Nephron (organoid): Measurements from ENCODE around the gene SMARCAL1.
"Not testable (repeated sequence)": the region's sequence is repeated elsewhere in the genome, so short reads cannot be mapped to it uniquely, and the experiment has no call there.

ENCODE experiments used
- H3K27ac Mint-ChIP-seq, 3 experiments: 2 replicates each; pipeline ENCODE4 v1.8.0; 2020; ENCODE audit warnings: mixed read lengths in 3 of 3, mild to moderate bottlenecking in 2 of 3, moderate library complexity in 1 of 3
- H3K27me3 Mint-ChIP-seq: 2 replicates; pipeline ENCODE4 v1.8.0; 2021; ENCODE audit warnings: low read depth, mild to moderate bottlenecking, moderate library complexity, mixed read lengths
- H3K36me3 Mint-ChIP-seq: 2 replicates; pipeline ENCODE4 v1.8.0; 2020; ENCODE audit warnings: low read depth, mixed read lengths
- H3K4me1 Mint-ChIP-seq: 2 replicates; pipeline ENCODE4 v1.8.0; 2020; ENCODE audit warnings: mixed read lengths
- H3K4me3 Mint-ChIP-seq, 3 experiments: 2 replicates each; pipeline ENCODE4 v1.8.0; 2020; ENCODE audit warnings: mild to moderate bottlenecking in 3 of 3, mixed read lengths in 3 of 3, moderate library complexity in 2 of 3
- H3K9me3 Mint-ChIP-seq: 2 replicates; pipeline ENCODE4 v1.8.0; 2020; ENCODE audit warnings: mixed read lengths
- TF ChIP-seq, protein P1 (sequence below), 3 experiments: fragments of 200-600 bp; sonication (generic); IDR thresholded peaks; one replicate each; pipeline ENCODE4 v1.5.0; 2021; ENCODE audit warnings: antibody characterized with exemption in 3 of 3; ENCODE audit not compliant: unreplicated experiment in 3 of 3

The SMARCAL1 gene

DNA sequence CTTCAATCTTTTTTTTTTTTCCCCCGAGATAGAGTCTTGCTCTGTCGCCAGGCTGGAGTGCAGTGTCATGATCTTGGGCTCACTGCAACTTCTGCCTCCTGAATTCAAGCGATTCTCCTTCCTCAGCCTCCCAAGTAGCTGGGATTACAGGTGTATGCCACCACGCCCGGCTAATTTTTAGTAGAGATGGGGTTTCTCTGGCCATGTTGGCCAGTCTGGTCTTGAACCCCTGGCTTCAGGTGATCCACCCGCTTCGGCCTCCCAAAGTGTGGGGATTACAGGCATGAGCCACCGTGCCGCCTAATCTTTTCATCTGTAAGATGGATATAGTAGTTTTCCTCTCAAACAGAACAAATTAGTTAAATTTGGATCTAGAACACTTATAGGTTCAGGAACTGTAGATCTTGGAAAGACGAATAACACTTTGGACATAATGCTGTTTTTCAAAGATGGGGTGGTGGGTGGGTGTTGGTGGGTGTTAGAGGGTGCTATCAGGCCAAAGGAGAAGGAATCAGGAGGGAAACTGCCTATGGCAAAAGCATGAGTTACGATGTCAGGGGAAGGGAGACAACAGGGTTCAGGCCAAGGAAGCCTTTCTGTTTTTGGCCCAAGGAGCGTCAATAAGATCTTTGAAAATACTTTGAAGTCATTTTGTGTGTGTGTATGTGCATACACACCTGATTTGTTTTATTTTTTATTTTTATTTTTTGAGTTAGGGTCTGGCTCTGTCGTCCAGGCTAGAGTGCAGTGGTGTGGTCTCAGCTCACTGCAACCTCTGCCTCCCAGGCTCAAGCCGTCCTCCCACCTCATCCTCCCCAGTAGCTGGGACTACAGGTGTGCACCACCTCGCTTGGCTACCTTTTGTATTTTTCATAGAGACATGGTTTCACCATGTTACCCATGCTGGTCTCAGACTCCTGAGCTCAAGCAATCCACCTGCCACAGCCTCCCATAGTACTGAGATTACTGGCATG, 93.1 kb downstream of the SMARCAL1 start:
- Mint-ChIP-seq H3K4me3 (no peak overlapping the region), H3K27ac (peak overlapping the region in 2 of 3 experiments; percentile 41 to 49), H3K4me1 (peaks cover 25% of the 10 kb centered on the region), H3K9me3 (no peaks in the 10 kb centered on the region), H3K27me3 (no peaks in the 10 kb centered on the region), H3K36me3 (peaks cover 59% of the 10 kb centered on the region)
- TF ChIP-seq, protein P1, sequence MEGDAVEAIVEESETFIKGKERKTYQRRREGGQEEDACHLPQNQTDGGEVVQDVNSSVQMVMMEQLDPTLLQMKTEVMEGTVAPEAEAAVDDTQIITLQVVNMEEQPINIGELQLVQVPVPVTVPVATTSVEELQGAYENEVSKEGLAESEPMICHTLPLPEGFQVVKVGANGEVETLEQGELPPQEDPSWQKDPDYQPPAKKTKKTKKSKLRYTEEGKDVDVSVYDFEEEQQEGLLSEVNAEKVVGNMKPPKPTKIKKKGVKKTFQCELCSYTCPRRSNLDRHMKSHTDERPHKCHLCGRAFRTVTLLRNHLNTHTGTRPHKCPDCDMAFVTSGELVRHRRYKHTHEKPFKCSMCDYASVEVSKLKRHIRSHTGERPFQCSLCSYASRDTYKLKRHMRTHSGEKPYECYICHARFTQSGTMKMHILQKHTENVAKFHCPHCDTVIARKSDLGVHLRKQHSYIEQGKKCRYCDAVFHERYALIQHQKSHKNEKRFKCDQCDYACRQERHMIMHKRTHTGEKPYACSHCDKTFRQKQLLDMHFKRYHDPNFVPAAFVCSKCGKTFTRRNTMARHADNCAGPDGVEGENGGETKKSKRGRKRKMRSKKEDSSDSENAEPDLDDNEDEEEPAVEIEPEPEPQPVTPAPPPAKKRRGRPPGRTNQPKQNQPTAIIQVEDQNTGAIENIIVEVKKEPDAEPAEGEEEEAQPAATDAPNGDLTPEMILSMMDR (IDR thresholded peaks at IDR 0.05; ENCODE audit: unreplicated experiment in 3 of 3) = no peak

DNA sequence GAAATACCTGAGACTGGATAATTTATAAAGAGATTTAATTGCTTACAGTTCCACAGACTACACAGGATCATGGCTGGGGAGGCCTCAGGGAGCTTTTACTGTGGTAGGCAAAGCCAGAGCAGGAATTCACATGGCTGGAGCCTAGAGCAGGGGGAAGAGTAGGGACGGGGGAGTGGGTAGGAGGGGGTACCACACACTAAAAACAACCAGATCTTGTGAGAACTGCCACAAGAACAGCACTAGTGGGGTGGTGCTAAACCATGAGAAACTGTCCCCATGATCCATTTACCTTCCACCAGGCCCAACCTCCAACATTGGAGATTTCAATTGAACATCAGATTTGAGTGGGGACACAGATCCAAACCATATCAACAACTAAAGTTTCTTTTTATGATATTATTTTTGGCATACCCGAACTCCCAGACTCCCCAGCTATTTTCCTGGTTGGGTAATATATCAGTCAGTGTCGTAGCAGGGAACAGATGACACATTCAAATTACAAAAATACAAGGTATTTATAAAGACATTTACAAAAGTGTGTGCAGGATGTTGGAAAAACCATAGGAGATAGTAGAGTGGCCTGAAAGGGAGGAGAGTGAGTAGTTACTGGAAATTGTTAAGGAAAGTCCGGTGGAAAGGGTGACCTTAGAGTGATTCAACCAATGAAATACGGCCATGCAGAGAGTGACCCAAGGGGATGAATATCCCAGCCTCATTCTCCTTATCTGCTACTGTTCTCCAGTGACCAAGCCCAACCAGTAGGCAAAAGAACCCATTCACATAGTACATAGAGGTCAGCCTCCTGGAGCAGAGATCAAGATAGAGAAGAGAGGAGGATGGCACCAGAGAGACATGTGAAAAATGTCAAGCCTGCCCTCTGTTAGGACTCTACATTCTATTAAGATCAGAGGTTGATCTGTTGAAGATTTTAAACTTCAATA, 95.2 kb downstream of the SMARCAL1 start:
- TF ChIP-seq, protein P1 (IDR thresholded peaks at IDR 0.05; ENCODE audit: unreplicated experiment in 3 of 3) = no peak
- no peak overlapping the region for H3K4me3 Mint-ChIP-seq

DNA sequence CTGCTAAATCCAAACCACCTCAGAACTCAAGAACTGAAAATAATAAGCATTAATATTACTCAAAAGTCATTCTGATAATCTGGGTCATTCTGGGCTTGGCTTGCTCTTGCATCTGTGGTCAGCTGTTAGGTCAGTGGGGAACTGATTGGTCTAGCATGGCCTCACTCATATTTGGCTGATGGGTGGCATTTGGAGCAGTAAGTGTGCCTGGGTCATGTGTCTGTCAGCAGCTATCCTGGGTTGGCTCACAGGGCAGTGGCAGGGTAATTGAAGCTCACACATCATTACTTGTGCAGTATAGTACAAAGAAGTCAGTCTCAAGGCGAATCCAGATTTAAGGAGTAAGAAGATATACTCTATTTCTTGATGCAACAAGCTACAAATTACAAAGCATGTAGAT, 95.9 kb downstream of the SMARCAL1 start:
- Mint-ChIP-seq H3K36me3 (peaks cover 35% of the 10 kb centered on the region), H3K9me3 (no peaks in the 10 kb centered on the region), H3K27ac (no peak overlapping the region), H3K4me1 (peaks cover 6% of the 10 kb centered on the region), H3K27me3 (no peaks in the 10 kb centered on the region), H3K4me3 (no peak overlapping the region)
- TF ChIP-seq, protein P1 (IDR thresholded peaks at IDR 0.05; ENCODE audit: unreplicated experiment in 3 of 3) = no peak

More for the DNA sequence above, 95.2 kb downstream of the SMARCAL1 start:
- Mint-ChIP-seq H3K9me3 (no peaks in the 10 kb centered on the region), H3K36me3 (peaks cover 42% of the 10 kb centered on the region), H3K4me1 (peaks cover 11% of the 10 kb centered on the region), H3K27me3 (no peaks in the 10 kb centered on the region), H3K27ac (no peak overlapping the region)

DNA sequence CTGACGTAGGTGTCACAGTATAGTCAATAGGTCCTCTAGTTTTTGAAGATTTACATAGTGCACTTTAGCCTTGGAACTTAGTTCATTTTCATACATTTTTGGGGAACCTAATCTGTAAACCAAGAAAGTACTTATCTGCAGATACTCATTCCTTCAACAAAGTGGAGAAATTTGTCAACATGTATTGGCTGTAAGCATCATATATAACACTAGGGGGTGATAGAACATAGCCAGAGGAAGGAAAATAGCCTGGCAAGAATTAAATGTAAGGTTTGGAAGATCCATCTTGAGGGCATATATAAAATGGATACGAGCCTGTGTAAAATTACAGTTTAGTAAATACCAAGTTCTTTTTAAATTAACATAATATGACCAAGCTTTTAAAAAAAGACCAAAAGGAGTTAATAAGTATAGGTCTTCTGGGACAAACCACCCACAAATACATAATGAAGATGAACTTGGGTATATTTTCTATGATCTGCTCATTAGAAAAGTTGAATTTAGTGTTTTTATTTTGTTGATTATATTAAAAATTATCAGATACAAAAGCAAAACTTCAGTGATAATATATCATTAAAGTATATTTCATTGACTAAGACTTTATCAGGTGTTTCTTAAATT, 104.6 kb downstream of the SMARCAL1 start:
- peaks cover 25% of the 10 kb centered on the region for H3K4me1 Mint-ChIP-seq
- H3K36me3 Mint-ChIP-seq = no peaks in the 10 kb centered on the region
- H3K4me3 Mint-ChIP-seq = no peak overlapping the region
- no peaks in the 10 kb centered on the region for H3K9me3 Mint-ChIP-seq
- H3K27me3 Mint-ChIP-seq = no peaks in the 10 kb centered on the region
- TF ChIP-seq, protein P1 (IDR thresholded peaks at IDR 0.05; ENCODE audit: unreplicated experiment in 3 of 3) = peak; percentile 79 to 87 (median 85)
- H3K27ac Mint-ChIP-seq = peak overlapping the region; percentile 6 to 35 (median 20)

DNA sequence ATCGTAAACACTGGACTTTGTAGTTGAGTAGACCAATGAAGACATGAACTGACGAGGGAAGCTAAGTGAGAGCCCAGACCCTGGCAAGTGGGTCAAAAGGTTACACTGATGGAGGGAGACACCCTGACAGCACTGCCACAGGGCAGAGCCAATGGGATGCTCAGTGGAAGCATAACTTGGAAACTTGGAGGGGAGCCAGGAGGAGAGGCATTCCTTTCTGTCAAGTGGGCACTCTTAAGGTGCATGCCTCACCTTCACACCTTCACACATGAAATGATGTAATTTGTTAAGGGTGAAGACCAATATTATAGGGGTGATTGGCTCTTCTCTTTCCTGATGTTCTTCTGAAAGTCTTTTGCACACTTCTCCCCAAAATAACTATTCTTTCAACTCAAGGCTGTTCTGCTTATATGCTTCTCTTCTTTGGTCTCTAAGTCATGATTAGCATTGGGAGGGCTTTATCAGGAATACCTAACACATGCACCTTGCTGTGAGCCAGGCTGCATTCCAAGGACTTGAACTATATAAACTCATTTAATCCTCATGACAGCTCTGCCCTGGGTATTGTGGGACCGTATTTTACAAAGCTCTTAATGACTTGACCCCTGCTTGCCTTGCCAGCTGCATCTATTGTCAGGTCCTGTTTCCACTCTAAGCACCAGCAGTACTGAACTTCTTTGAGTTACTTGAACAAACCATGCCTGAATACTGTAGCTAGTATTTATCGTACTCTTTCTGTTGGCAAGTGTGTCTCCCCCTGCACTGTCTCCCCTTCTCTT, 105.4 kb downstream of the SMARCAL1 start:
- H3K27me3 Mint-ChIP-seq = no peaks in the 10 kb centered on the region
- H3K4me1 Mint-ChIP-seq = peaks cover 25% of the 10 kb centered on the region
- no peak overlapping the region for H3K4me3 Mint-ChIP-seq
- H3K9me3 Mint-ChIP-seq = no peaks in the 10 kb centered on the region
- no peaks in the 10 kb centered on the region for H3K36me3 Mint-ChIP-seq
- H3K27ac Mint-ChIP-seq = peak overlapping the region in 1 of 3 experiments; percentile 19
- TF ChIP-seq, protein P1 (IDR thresholded peaks at IDR 0.05; ENCODE audit: unreplicated experiment in 3 of 3) = no peak

DNA sequence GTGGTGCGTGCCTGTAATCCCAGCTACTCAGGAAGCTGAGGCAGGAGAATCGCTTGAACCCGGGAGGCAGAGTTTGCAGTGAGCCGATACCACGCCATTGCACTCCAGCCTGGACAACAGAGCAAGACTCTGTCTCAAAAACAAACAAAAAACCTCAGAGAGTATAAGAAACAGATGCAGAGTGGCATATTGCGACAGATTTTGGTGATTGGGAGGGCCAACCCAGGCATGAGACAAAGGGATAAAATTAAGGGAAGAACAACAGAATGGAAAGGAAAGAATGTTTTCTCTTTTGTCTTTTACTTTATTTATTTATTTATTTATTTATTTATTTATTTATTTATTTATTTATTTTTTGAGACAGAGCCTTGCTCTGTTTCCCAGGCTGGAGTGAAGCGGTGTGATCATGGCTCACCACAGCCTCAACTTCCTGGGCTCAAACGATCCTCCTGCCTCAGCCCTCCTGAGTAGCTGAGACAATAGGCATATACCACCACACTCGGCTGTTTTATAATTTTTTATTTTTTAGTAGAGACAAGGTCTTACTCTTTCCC, 106.4 kb downstream of the SMARCAL1 start:
- H3K4me1 Mint-ChIP-seq = peaks cover 25% of the 10 kb centered on the region
- H3K36me3 Mint-ChIP-seq, H3K27me3 Mint-ChIP-seq, H3K4me3 Mint-ChIP-seq, H3K9me3 Mint-ChIP-seq: not testable (repeated sequence)
- H3K27ac Mint-ChIP-seq = peak overlapping the region in 1 of 3 experiments; percentile 66
